Esophagus muscularis mucosa (tissue), 4 donors: ENCODE results near the gene RBMS1. TPM values are rescaled to one million over a fixed set of nuclear protein-coding genes. Genes with fewer than 3 reads are reported as not detected.

ENCODE experiments used
- DNase-seq: peaks from one replicate; pipeline ENCODE4 v3.0.0-alpha.2; 2017; ENCODE audit errors: extremely low spot score
- H3K27ac ChIP-seq, 4 donors: fragments of 200-600 bp; sonication (generic); replicated peaks in 1 of 4; 1 replicate in 3 of 4; 2 replicates in 1 of 4; pipeline ENCODE4 v1.5.1; 2016 to 2019; ENCODE audit warnings: mild to moderate bottlenecking in 1 of 4
- H3K27me3 ChIP-seq, 4 donors: fragments of 200-600 bp; sonication (generic); one replicate each; pipeline versions ENCODE4 v1.5.1 to v1.6.0; 2016 to 2019
- H3K36me3 ChIP-seq, 4 donors: fragments of 200-600 bp; sonication (generic); one replicate each; pipeline ENCODE4 v1.5.1; 2016 to 2019
- H3K4me1 ChIP-seq, 4 donors: fragments of 200-600 bp; sonication (generic); one replicate each; pipeline ENCODE4 v1.5.1; 2016 to 2019
- H3K4me3 ChIP-seq, 4 donors: fragments of 200-600 bp; sonication (generic); 1 replicate in 2 of 4; 2 replicates in 2 of 4; pipeline ENCODE4 v1.5.1; 2016 to 2019; ENCODE audit warnings: mild to moderate bottlenecking in 4 of 4, moderate library complexity in 1 of 4
- H3K9me3 ChIP-seq, 4 donors: fragments of 200-600 bp; sonication (generic); 1 replicate in 3 of 4; 2 replicates in 1 of 4; pipeline ENCODE4 v1.5.1; 2016 to 2019
- CTCF ChIP-seq, 3 experiments: fragments of 200-600 bp in 2 of 3; fragments of 450-650 bp in 1 of 3; sonication (generic) in 2 of 3; IDR thresholded peaks; one replicate each; pipeline ENCODE4 v1.5.1; 2017 to 2019; ENCODE audit warnings: antibody characterized with exemption in 3 of 3, mild to moderate bottlenecking in 2 of 3, moderate library complexity in 1 of 3
- EP300 ChIP-seq: sonication (generic); formaldehyde crosslinking; IDR thresholded peaks from one replicate; pipeline ENCODE4 v1.6.1; 2017; ENCODE audit warnings: antibody characterized with exemption
- POLR2A ChIP-seq: fragments of 450-650 bp; IDR thresholded peaks from one replicate; pipeline ENCODE4 v1.6.1; 2017; ENCODE audit warnings: antibody characterized with exemption, moderate library complexity, mild to moderate bottlenecking, low read depth
- POLR2AphosphoS5 ChIP-seq, 2 donors: sonication (generic); formaldehyde crosslinking; IDR thresholded peaks; one replicate each; pipeline ENCODE4 v1.6.1; 2017; ENCODE audit warnings: antibody characterized with exemption in 2 of 2
- WGBS: methylation state at CpG from one replicate; pipeline ENCODE4 v1.1.5; 2018; 5-methylcytosine and 5-hydroxymethylcytosine counted together
- intact Hi-C: fragments of 100-400 bp; cut with DNase I; formaldehyde crosslinking; loops from one replicate; pipeline ENCODE4 v1.15.1; 2023
- total RNA-seq, 4 donors: library from RNA; depleted of rRNA; stranded (reverse); fragments of >200 nt; gene quantifications; one replicate each; pipeline versions ENCODE4 v1.1.0 to v1.2.1, GENCODE V29; 2016

Gene RBMS1
- total RNA-seq, 4 donors from 2014 or later = 86.8 to 116 (median 93.1) TPM

GRCh38 chr2:160289831-160290230 lies 203.8 kb downstream of the RBMS1 start:
- H3K9me3 ChIP-seq = no peaks in the 10 kb centered on the region
- no peaks in the 10 kb centered on the region for H3K27me3 ChIP-seq
- intact Hi-C loops = no loop called here
- H3K27ac ChIP-seq = peak overlapping the region; percentile 3 to 58 (median 32)
- TF ChIP-seq POLR2AphosphoS5 (IDR thresholded peaks at IDR 0.05) = peak in 1 of 2 donors; percentile 18
- TF ChIP-seq POLR2A = no peak
- peaks cover 18 to 31% (median 22%) of the 10 kb centered on the region in 4 donors for H3K36me3 ChIP-seq
- WGBS = 84% methylated on average over 3 of the region's 3 CpGs
- peaks cover 65 to 78% (median 70%) of the 10 kb centered on the region in 4 donors for H3K4me1 ChIP-seq
- DNase-seq = no peak
- H3K4me3 ChIP-seq = no peak overlapping the region

GRCh38 chr2:160289126-160289525 lies 204.5 kb downstream of the RBMS1 start:
- 63% methylated on average over 1 of the region's 1 CpG for WGBS

GRCh38 chr2:160288324-160288723 lies 205.3 kb downstream of the RBMS1 start:
- WGBS = 57% methylated on average over 2 of the region's 2 CpGs
- DNase-seq = no peak
- H3K36me3 ChIP-seq = peaks cover 30 to 46% (median 35%) of the 10 kb centered on the region in 4 donors
- H3K4me1 ChIP-seq = peaks cover 50 to 63% (median 55%) of the 10 kb centered on the region in 4 donors
- no peaks in the 10 kb centered on the region for H3K27me3 ChIP-seq
- intact Hi-C loops = no loop called here
- no peak overlapping the region for H3K4me3 ChIP-seq
- H3K9me3 ChIP-seq = no peaks in the 10 kb centered on the region
- H3K27ac ChIP-seq = peak overlapping the region; percentile 10 to 53 (median 30)
- TF ChIP-seq POLR2A (no peak), CTCF (IDR thresholded peaks at IDR 0.05) (no peak), POLR2AphosphoS5 (IDR thresholded peaks at IDR 0.05) (no peak), EP300 (no peak)

More at GRCh38 chr2:160289126-160289525, 204.5 kb downstream of the RBMS1 start:
- H3K27me3 ChIP-seq = no peaks in the 10 kb centered on the region
- H3K9me3 ChIP-seq = no peaks in the 10 kb centered on the region
- DNase-seq = no peak
- TF ChIP-seq CTCF (IDR thresholded peaks at IDR 0.05) (no peak), EP300 (no peak), POLR2A (no peak), POLR2AphosphoS5 (IDR thresholded peaks at IDR 0.05) (no peak)
- no peak overlapping the region for H3K4me3 ChIP-seq
- intact Hi-C loops = no loop called here
- H3K4me1 ChIP-seq = peaks cover 58 to 71% (median 63%) of the 10 kb centered on the region in 4 donors
- H3K27ac ChIP-seq = peak overlapping the region in 3 of 4 donors; percentile 41 to 58 (median 53)
- peaks cover 25 to 38% (median 29%) of the 10 kb centered on the region in 4 donors for H3K36me3 ChIP-seq

- 37% methylated on average over 3 of the region's 3 CpGs for WGBS
- H3K27ac ChIP-seq = peak overlapping the region in 1 of 4 donors; percentile 25
- H3K27me3 ChIP-seq = no peaks in the 10 kb centered on the region
- H3K36me3 ChIP-seq = peaks cover 30 to 54% (median 39%) of the 10 kb centered on the region in 4 donors
- intact Hi-C loops = no loop called here
- no peak overlapping the region for H3K4me3 ChIP-seq
- no peaks in the 10 kb centered on the region for H3K9me3 ChIP-seq
- peaks cover 41 to 54% (median 47%) of the 10 kb centered on the region in 4 donors for H3K4me1 ChIP-seq
- TF ChIP-seq EP300 (no peak), POLR2AphosphoS5 (IDR thresholded peaks at IDR 0.05) (no peak), CTCF (IDR thresholded peaks at IDR 0.05) (no peak), POLR2A (no peak)
- DNase-seq = no peak
Measured at GRCh38 chr2:160287476-160287875, 206.1 kb downstream of the RBMS1 start.

GRCh38 chr2:160286551-160286950 lies 207.1 kb downstream of the RBMS1 start:
- Histone ChIP-seq H3K4me3 (no peak overlapping the region), H3K27ac (no peak overlapping the region), H3K27me3 (no peaks in the 10 kb centered on the region), H3K9me3 (no peaks in the 10 kb centered on the region), H3K36me3 (peaks cover 30 to 56% (median 43%) of the 10 kb centered on the region in 4 donors), H3K4me1 (peaks cover 33 to 45% (median 40%) of the 10 kb centered on the region in 4 donors)
- TF ChIP-seq POLR2AphosphoS5 (IDR thresholded peaks at IDR 0.05) (no peak), CTCF (IDR thresholded peaks at IDR 0.05) (no peak), EP300 (no peak), POLR2A (no peak)
- 88% methylated on average over 5 of the region's 5 CpGs for WGBS
- intact Hi-C loops = no loop called here
- no peak for DNase-seq
